Stimulated activated CD8-positive, alpha-beta memory T cell treated with anti-CD3 and anti-CD28 coated beads, Interleukin-15, amount 100 ng/mL, for 48 hours (primary cell): ENCODE data around the gene SLIT3.

Experiments
- DNase-seq, 2 donors: peaks; one replicate each; pipeline ENCODE4 v3.0.0-alpha.2; 2020; ENCODE audit warnings: low read depth in 2 of 2

Gene SLIT3

GRCh38 chr5:169299191-169299662 lies 1.7 kb downstream of the SLIT3 start:
- DNase-seq, result no peak

DNA sequence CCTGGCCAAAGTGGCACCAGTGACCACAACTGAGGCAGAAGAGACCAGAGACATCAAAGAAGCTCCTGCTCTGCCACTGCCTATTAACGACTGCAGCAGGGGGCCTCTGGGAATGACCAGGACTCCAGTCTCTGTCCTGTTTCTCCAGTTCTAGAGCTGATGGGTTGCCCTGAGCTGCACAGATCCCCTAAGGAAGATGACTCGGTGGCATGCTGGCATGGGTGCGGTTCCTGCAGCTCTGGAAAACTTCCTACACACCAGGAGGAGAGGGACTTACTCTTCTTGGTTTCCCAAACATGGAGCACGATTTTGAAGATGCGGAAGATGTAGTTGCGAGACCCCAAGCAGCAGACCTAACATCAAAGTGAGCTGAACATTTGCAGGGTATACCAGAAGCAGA lies 2.7 kb downstream of the SLIT3 start:
- DNase-seq, result no peak

DNA sequence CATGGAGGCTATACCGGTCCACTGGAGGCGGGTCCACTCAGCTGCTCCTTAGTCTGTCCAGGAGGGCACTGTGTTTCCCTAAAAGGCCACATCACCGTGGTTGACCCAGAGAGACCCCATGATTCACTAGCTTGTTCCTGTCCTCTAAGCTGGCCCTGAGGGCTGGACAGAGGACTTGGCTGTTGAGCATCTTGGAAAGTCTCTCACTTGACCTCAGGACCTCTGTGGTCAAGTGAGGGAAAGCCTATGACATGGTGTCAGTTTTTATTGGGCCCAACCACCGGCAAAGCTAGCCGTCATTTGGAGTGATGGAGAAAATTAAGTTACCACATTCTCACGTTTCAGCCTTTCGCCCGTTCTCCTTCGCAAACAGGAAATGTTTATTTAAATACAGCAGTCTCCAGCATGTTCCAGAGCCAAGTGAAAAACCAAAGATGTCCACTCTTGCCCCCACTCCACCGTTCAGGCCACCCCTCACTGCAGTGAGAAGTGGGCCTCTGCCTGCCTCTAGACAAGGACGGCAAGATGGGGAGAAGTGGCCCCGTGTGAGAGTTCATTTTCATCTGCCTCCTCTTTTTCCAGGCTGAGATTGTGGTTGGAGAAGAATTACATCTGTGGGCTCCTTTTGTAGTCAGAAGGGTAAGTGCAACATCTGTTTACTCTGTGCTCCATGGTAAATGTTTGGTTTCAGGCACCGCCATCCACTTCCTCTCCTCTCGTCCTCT lies 4.4 kb downstream of the SLIT3 start:
- DNase-seq, result no peak

DNA sequence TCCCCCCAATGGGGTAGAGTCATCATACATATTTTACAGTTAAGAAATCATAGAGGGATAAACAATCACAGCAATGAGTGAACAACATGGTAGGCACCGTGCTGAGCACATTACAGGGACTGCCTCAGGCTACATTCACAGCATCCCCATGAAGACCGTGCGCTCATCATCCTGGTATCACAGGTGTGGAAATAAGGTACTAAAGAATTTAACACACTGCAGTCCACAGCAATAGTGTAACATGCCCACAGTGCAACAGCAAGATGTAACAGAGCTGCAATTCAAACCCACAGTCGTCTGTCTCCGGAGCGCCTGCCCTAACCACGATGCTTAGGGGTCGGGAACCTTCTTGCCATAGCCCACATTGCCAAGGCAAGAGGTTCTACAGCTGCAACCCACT lies 5.6 kb downstream of the SLIT3 start:
- DNase-seq, result no peak

GRCh38 chr5:169294621-169295020 lies 6.3 kb downstream of the SLIT3 start:
- no peak for DNase-seq

DNA sequence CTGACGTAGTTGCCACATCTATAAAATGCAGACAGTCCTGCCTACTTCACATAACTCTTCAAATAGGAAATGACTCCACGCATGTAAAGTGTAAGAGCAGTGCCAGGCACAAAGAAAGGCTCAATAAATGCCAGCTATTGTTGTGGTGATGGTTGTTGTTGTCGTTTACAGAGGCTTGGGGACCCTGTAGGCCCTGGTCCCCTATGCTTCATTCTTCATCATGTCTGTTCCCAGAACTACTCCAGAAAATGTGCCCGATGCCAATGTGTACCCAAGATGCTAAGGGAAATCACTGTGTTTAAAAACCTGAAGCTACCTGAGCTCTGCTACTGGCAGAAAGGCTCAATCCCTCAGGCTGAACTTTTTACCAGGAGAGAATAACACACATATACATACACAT lies 9.1 kb downstream of the SLIT3 start:
- no peak for DNase-seq

DNA sequence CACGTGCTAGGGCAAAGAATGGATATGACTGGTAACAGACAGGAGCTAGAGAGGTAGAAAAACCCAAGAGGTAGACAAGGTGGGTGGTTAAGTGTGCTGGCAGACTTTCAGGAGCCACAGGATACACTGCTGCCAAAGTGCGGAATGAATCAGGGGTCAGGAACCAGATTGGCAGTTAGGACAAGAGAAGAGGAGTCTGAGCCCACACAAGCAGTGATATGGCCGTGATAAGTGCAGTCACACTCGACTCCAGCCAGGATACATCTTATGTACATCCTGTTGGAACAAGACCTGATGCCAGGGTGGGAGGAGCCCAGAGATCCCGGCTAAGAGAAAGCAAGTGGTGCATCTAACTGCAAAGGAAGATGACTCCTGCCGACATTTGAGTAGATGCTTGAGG lies 10.0 kb downstream of the SLIT3 start:
- no peak for DNase-seq

DNA sequence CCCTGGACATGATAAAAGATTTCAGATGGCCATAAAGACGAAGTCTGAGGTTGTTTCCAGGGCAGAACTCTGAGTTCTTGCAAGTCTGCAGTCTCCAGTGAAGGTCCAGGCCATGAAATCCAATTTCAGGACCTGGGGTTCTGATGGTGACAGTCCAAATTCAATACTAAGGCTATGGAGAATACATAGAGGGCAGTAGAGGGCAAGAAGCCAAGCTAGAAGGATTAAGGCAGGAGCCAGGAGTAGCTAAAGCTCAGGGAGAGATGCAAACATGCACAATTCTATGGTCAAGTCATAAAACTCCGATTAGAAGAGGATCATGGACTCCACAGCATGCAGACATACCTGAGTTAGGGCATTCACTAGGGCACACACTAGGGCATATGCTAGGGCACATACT lies 11.4 kb downstream of the SLIT3 start:
- DNase-seq, result no peak

GRCh38 chr5:169288066-169288930 lies 12.6 kb downstream of the SLIT3 start:
- DNase-seq, result no peak

GRCh38 chr5:169287529-169287928 lies 13.4 kb downstream of the SLIT3 start:
- no peak for DNase-seq

DNA sequence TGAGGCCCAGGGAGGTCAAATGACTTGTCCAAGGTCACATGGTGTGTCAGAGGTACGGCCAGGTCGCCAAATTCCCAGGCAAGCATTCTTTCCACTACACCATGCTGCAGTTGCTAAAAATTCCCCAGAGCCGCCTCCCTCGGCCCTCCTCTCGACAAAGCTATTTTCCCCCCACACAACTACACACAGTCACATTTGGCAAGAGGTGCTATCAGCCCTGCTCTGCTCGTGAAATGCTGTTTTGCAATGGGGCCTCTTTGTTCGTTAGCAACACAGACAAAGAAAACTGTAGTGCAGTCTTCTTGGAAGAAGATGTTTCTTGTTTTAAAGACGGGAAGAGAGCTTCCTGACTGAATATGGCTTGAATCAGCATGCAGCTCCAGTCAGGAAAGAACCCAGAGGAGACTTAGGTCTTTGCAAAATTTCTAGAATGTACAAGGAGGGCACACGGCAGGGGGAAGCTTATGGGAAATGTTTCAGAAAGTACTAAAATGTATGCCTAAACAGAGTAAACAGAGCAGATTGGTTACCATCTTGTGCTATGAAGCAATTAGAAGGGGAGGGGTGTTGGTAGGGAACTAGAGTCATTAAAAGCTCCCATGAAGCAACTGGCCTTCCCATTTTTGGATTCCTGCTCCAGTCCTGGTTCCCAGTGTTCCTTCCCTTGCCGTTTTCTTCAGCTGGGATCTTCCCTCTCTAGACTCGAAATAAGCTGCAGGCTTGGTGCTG lies 14.2 kb downstream of the SLIT3 start:
- no peak for DNase-seq

DNA sequence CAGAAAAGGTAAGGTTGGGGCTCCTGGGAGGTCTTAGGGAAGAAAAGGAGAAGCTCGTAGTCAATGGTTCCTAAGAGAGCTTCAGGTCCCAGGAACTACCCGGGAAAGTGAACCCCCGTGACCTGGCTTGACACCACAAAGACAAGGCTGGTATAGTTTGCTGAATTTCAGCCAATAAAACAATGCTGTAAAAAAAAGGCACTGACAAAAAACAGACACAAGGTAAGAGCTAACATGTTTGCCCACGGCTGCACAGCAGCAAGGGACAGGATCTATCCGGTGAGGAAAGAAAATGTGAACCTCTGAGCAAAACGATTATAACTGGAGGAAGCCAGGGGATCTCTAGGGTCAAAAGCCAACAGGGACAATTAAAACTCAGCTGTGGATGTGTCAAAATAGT lies 17.1 kb downstream of the SLIT3 start:
- DNase-seq, result no peak

- DNase-seq, result no peak
Measured at GRCh38 chr5:169281625-169282024, 19.3 kb downstream of the SLIT3 start.

DNA sequence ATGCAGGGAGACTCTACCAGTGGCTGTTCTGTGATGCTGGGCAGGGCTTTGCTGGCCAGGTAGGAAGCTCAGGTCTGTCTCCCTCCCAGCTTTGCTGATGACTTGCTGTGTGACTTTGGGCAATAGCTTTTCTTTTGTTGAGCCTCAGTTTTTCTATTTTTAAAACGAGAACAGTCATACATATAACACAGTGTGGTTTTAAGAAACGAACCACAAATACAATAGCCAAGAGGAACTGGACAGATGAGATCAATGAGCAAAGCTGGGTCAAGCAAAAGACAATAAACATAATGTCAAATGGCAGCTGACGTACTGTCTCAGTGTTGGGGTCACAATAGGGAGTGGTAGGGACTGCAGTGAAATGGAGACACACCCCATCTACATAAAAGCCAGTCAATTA lies 20.2 kb downstream of the SLIT3 start:
- DNase-seq, result no peak

- DNase-seq, result no peak
Measured at GRCh38 chr5:169280286-169280685, 20.7 kb downstream of the SLIT3 start.

- no peak for DNase-seq
Measured at GRCh38 chr5:169279125-169279524, 21.8 kb downstream of the SLIT3 start.

DNA sequence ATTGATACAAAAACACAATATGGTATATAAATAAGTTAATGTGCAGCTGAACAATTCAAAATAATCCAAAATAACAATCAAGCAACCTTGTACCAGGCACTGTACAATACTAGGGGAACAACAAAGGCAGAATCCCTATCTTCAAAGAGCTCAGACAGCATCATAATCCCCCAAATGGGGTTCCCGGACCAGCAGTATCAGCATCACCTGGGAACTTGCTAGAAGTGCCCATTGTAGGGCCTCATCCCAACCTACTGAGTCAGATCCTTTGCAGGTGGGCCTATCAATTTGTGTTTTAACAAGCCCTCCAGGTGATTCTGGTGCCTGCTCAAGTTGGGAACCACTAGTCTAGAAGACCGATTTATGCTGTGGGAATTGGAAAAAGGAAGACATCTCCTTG lies 27.1 kb downstream of the SLIT3 start:
- no peak for DNase-seq

DNA sequence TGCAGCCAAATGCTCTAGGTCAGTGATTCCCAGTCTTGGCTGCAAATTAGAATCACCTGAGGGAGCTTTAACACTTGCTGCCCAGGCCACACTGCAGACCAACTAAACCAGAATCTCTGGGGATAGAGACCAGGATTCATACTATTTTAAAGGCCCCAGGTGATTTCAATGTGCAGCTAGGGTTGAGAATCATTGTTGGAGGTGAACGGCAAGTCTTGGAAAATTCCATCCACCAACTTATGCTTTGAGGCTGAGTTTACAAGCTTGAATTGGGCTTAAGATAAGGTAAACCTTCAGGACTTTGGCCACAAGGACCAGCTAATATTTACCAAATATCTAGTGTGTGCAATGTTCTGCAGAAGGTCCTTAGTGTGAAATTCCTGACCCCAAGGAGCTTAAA lies 27.5 kb downstream of the SLIT3 start:
- no peak for DNase-seq

GRCh38 chr5:169272731-169273427 lies 28.1 kb downstream of the SLIT3 start:
- DNase-seq, result no peak

DNA sequence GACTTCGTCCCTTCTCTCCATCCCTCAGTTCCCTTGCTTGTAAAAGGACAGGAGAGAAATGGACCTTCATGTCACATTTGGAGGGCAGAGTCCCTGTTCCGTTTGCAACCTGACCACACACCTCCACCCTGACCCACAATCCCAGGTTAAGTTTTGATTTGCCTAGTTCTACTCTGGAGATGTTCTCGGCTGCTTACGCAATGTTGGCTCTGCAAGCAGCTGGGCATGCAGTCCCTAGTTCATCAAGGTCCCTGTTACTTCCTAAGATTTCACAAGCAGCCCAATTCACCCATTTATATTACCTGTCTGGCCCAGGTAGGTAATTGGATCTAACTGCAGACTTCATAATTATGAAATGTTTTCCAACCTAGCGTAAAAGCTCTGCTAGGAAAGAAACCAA lies 28.8 kb downstream of the SLIT3 start:
- no peak for DNase-seq

GRCh38 chr5:169270827-169271226 lies 30.1 kb downstream of the SLIT3 start:
- no peak for DNase-seq

DNA sequence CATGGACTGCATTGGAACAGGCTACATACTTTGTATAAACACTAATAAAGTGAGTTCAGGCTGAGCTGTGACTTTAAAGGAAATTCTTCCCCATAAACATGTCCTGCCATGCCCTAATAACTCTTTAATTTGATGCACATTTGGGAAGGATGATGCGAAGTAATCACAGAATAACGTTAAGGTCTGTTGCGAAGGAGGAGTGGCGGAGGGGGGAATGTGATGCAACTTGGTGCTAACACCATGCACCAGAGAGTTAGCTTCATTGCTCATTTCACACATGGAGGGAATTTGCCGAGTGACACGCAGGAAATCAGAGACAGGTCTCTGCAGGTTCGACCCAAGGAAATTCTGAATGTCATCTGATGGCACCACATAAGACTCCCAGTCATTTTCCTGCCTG lies 32.9 kb downstream of the SLIT3 start:
- no peak for DNase-seq
